Measurements from ENCODE around the gene PPP6R3.

- TF ChIP-seq CTCF (IDR thresholded peaks at IDR 0.05) (peak in 1 of 12 donors; percentile 5), POLR2A (IDR thresholded peaks at IDR 0.05) (no peak)
Measured at GRCh38 chr11:68506908-68507307, 46.4 kb downstream of the PPP6R3 start.

Data from heart left ventricle (tissue), 13 donors.